IMR-90 (cell line): Measurements from ENCODE around the gene CTRB1. TPM values are rescaled to one million over a fixed set of nuclear protein-coding genes. Genes with fewer than 3 reads are reported as not detected.
A peak's percentile ranks its signal among the peaks of the same experiment; 100 is the strongest.

Experiments
- ATAC-seq: fragments of 200-7000 bp; cut with Tn5 transposase; 2 replicates; pipeline ENCODE4 v1.9.1; 2020; ENCODE audit warnings: low read depth, mild to moderate bottlenecking, moderate library complexity
- BruUV-seq: library from RNA; stranded (reverse); fragments of 400-500 nt; replicated peaks from 2 replicates; lab custom pipeline; 2021; lab: Mats Ljungman, UMichigan
- CTCF ChIA-PET: fragments of 300-600 bp; formaldehyde crosslinking; extraction: SDS; loops from one replicate; lab custom pipeline; 2021; ENCODE audit warnings: antibody characterized with exemption; lab: Yijun Ruan, JAX
- POLR2A ChIA-PET: fragments of 300-600 bp; sonication (Branson Sonifier 250); formaldehyde crosslinking; loops from one replicate; lab custom pipeline; 2022; ENCODE audit warnings: antibody characterized with exemption; ENCODE audit not compliant: unreplicated experiment; lab: Charles Lee
- DNase-seq: peaks from one replicate; pipeline ENCODE4 v3.0.0; 2013
- H2AFZ ChIP-seq: replicated peaks from 2 replicates; pipeline ENCODE3; 2013; ENCODE audit warnings: low read length, mild to moderate bottlenecking; ENCODE audit not compliant: poor library complexity
- H2AK5ac ChIP-seq: 2 replicates; pipeline ENCODE4 v1.6.1; 2013; ENCODE audit warnings: low read depth, low read length, inconsistent platforms
- H2AK9ac ChIP-seq: replicated peaks from 2 replicates; pipeline ENCODE3; 2013; ENCODE audit warnings: mild to moderate bottlenecking, low read depth, low read length, moderate library complexity; ENCODE audit not compliant: poor library complexity
- H2BK120ac ChIP-seq: 2 replicates; pipeline ENCODE4 v1.6.1; 2013; ENCODE audit warnings: low read depth, low read length, inconsistent platforms
- H2BK15ac ChIP-seq: 3 replicates; pipeline ENCODE4 v1.6.1; 2013; ENCODE audit warnings: low read depth, low read length, inconsistent platforms
- H2BK20ac ChIP-seq: 2 replicates; pipeline ENCODE4 v1.6.1; 2013; ENCODE audit warnings: low read depth, mild to moderate bottlenecking, inconsistent platforms, low read length, moderate library complexity
- H2BK5ac ChIP-seq: 2 replicates; pipeline ENCODE4 v1.6.1; 2013; ENCODE audit warnings: mild to moderate bottlenecking, low read depth, low read length, inconsistent platforms; ENCODE audit not compliant: poor library complexity, severe bottlenecking
- H3K14ac ChIP-seq: replicated peaks from 2 replicates; pipeline ENCODE4 v1.6.1; 2013; ENCODE audit warnings: low read depth, low read length, inconsistent platforms
- H3K18ac ChIP-seq: 2 replicates; pipeline ENCODE4 v1.6.1; 2013; ENCODE audit warnings: low read depth, low read length, control low read depth
- H3K23ac ChIP-seq: 2 replicates; pipeline ENCODE4 v1.6.1; 2013; ENCODE audit warnings: low read depth, low read length, inconsistent platforms
- H3K27ac ChIP-seq: 2 replicates; pipeline ENCODE4 v1.5.1; 2013; ENCODE audit warnings: mild to moderate bottlenecking, control low read depth, low read length; ENCODE audit not compliant: insufficient read depth
- H3K27me3 ChIP-seq: 2 replicates; pipeline ENCODE4 v1.6.1; 2013; ENCODE audit warnings: low read length; ENCODE audit not compliant: control insufficient read depth, insufficient read depth
- H3K36me3 ChIP-seq: 2 replicates; pipeline ENCODE4 v1.6.1; 2013; ENCODE audit warnings: low read length, mixed read lengths; ENCODE audit not compliant: control insufficient read depth, insufficient read depth
- H3K4ac ChIP-seq: 2 replicates; pipeline ENCODE4 v1.6.1; 2013; ENCODE audit warnings: low read depth, low read length, inconsistent platforms
- H3K4me1 ChIP-seq: 2 replicates; pipeline ENCODE4 v1.6.1; 2013; ENCODE audit warnings: low read length, mixed read lengths; ENCODE audit not compliant: control insufficient read depth, insufficient read depth
- H3K4me2 ChIP-seq: 2 replicates; pipeline ENCODE4 v1.6.1; 2013; ENCODE audit warnings: low read depth, mild to moderate bottlenecking, control low read depth, low read length, moderate library complexity
- H3K4me3 ChIP-seq: 2 replicates; pipeline ENCODE4 v1.5.1; 2013; ENCODE audit warnings: low read depth, mild to moderate bottlenecking, control low read depth, low read length, moderate library complexity; ENCODE audit not compliant: insufficient read depth
- H3K56ac ChIP-seq: 2 replicates; pipeline ENCODE4 v1.6.1; 2013; ENCODE audit warnings: low read length, inconsistent platforms; ENCODE audit not compliant: insufficient read depth; ENCODE audit errors: extremely low read depth
- H3K79me1 ChIP-seq, 2 experiments: 2 replicates each; pipeline ENCODE4 v1.6.1; 2013; ENCODE audit warnings: low read length in 2 of 2, inconsistent platforms in 1 of 2, low read depth in 1 of 2
- H3K9ac ChIP-seq: 2 replicates; pipeline ENCODE4 v1.6.1; 2013; ENCODE audit warnings: low read depth, low read length, control low read depth
- H3K9me1 ChIP-seq: 2 replicates; pipeline ENCODE4 v1.6.1; 2013; ENCODE audit warnings: low read length, inconsistent platforms; ENCODE audit not compliant: insufficient read depth
- H3K9me3 ChIP-seq: 2 replicates; pipeline ENCODE4 v1.6.1; 2013; ENCODE audit warnings: low read length; ENCODE audit not compliant: control insufficient read depth, insufficient read depth
- H4K20me1 ChIP-seq: 2 replicates; pipeline ENCODE4 v1.6.1; 2013; ENCODE audit warnings: low read length, inconsistent platforms; ENCODE audit not compliant: insufficient read depth
- H4K5ac ChIP-seq: 2 replicates; pipeline ENCODE4 v1.6.1; 2013; ENCODE audit warnings: mild to moderate bottlenecking, low read depth, low read length, control low read depth
- H4K8ac ChIP-seq, 2 experiments: 2 replicates each; pipeline ENCODE4 v1.6.1; 2013; ENCODE audit warnings: low read depth in 2 of 2, low read length in 2 of 2, control low read depth in 1 of 2, inconsistent platforms in 1 of 2
- H4K91ac ChIP-seq: 2 replicates; pipeline ENCODE4 v1.6.1; 2013; ENCODE audit warnings: low read depth, low read length, inconsistent platforms; ENCODE audit not compliant: insufficient read depth
- BHLHE40 ChIP-seq: fragments of 150-350 bp; IDR thresholded peaks from 2 replicates; pipeline ENCODE4 v1.6.1; 2016; ENCODE audit warnings: mild to moderate bottlenecking, low read depth, low read length
- CHD1 ChIP-seq: IDR thresholded peaks from 2 replicates; pipeline ENCODE4 v1.6.1; 2012; ENCODE audit warnings: low read depth, low read length, improper control_type of control experiment
- MAFK ChIP-seq: IDR thresholded peaks from 2 replicates; pipeline ENCODE4 v1.6.1; 2012; ENCODE audit warnings: low read depth, low read length, improper control_type of control experiment
- MAZ ChIP-seq: IDR thresholded peaks from 2 replicates; pipeline ENCODE4 v1.6.1; 2012; ENCODE audit warnings: low read depth, mild to moderate bottlenecking, low read length, improper control_type of control experiment, moderate library complexity, borderline replicate concordance
- MXI1 ChIP-seq: IDR thresholded peaks from 2 replicates; pipeline ENCODE4 v1.6.1; 2012; ENCODE audit warnings: low read depth, mild to moderate bottlenecking, low read length, moderate library complexity, borderline replicate concordance
- NFE2L2 ChIP-seq: fragments of 150-350 bp; IDR thresholded peaks from 2 replicates; pipeline ENCODE4 v1.6.1; 2016; ENCODE audit warnings: low read depth, mild to moderate bottlenecking, low read length
- POLR2A ChIP-seq: IDR thresholded peaks from 2 replicates; pipeline ENCODE4 v1.6.1; 2012; ENCODE audit warnings: mild to moderate bottlenecking, low read depth, low read length
- RAD21 ChIP-seq: IDR thresholded peaks from 2 replicates; pipeline ENCODE4 v1.6.1; 2012; ENCODE audit warnings: low read length, improper control_type of control experiment
- RFX5 ChIP-seq: IDR thresholded peaks from 2 replicates; pipeline ENCODE4 v1.8.0; 2012; ENCODE audit warnings: low read depth, mild to moderate bottlenecking, low read length, moderate library complexity
- SMC3 ChIP-seq: fragments of 150-350 bp; IDR thresholded peaks from 2 replicates; pipeline ENCODE4 v1.6.1; 2016; ENCODE audit warnings: low read depth, mild to moderate bottlenecking, antibody characterized with exemption, low read length, moderate library complexity
- USF2 ChIP-seq: fragments of 150-350 bp; IDR thresholded peaks from 2 replicates; pipeline ENCODE4 v1.6.1; 2017; ENCODE audit warnings: mild to moderate bottlenecking, antibody characterized with exemption, low read length, low read depth
- WGBS, 2 experiments: methylation state at CpG; one replicate each; pipeline versions ENCODE4 v1.1.5 to v1.1.7; 2013; ENCODE audit warnings: missing lambda C conversion rate in 2 of 2; ENCODE audit not compliant: insufficient read length in 1 of 2; ENCODE audit errors: extremely low coverage in 2 of 2; 5-methylcytosine and 5-hydroxymethylcytosine counted together
- dilution Hi-C: fragments of 300-500 bp; cut with HindIII; formaldehyde crosslinking; loops from one replicate; pipeline ENCODE4 v1.14.3; 2018; ENCODE audit warnings: low sequenced_read_pairs; ENCODE audit not compliant: unreplicated experiment
- in situ Hi-C: fragments of 300-500 bp; cut with MboI; formaldehyde crosslinking; loops from 3 replicates; pipeline ENCODE4 v1.14.3; 2019; ENCODE audit warnings: low sequenced_read_pairs, inconsistent platforms, mixed read lengths
- intact Hi-C: fragments of 100-400 bp; cut with micrococcal nuclease; formaldehyde crosslinking; loops from 2 replicates; pipeline ENCODE4 v1.10.0; 2022
- polyA plus RNA-seq, 3 experiments: library from polyadenylated mRNA; depleted of rRNA; stranded (reverse); fragments of >200 nt; gene quantifications; 2 replicates each; pipeline ENCODE4 v1.2.3, GENCODE V29; 2012; ENCODE audit warnings: low replicate concordance in 1 of 3
- total RNA-seq: library from RNA; depleted of rRNA; stranded (reverse); fragments of >200 nt; gene quantifications from 2 replicates; pipeline ENCODE4 v1.2.3, GENCODE V29; 2012
- TF ChIP-seq, protein P1 (sequence below): conservative IDR thresholded peaks from 2 replicates; pipeline ENCODE4 v1.5.1; 2012; ENCODE audit warnings: mild to moderate bottlenecking, low read depth, low read length, improper control_type of control experiment

Gene CTRB1
- total and polyA plus RNA-seq, 2 of the 4 experiments (the other 2 are of a cell fraction) = not detected

GRCh38 chr16:75258807-75259141 lies 40.0 kb downstream of the CTRB1 start:
- H2BK5ac ChIP-seq = no peak overlapping the region
- H3K36me3 ChIP-seq = peaks cover 8% of the 10 kb centered on the region; the same call in 1 of the 2 replicates
- no peak overlapping the region for H2BK20ac ChIP-seq
- H3K14ac ChIP-seq = peak overlapping the region; percentile 49; the same call in 1 of the 2 replicates
- no peak overlapping the region for H2BK15ac ChIP-seq
- H3K9me1 ChIP-seq = peaks cover 51% of the 10 kb centered on the region
- H2AK9ac ChIP-seq = no peak overlapping the region
- H3K18ac ChIP-seq = no peak overlapping the region
- BruUV-seq = no TSS peak
- H3K4me3 ChIP-seq = no peak overlapping the region
- intact Hi-C loops = no loop called here
- H4K8ac ChIP-seq = no peak overlapping the region
- H3K4me1 ChIP-seq = peaks cover 74% of the 10 kb centered on the region
- in situ Hi-C loops = no loop called here
- H2AK5ac ChIP-seq = no peak overlapping the region
- H4K20me1 ChIP-seq = peaks cover 95% of the 10 kb centered on the region
- no peak overlapping the region for H3K9ac ChIP-seq
- no peak overlapping the region for H4K91ac ChIP-seq
- no peak overlapping the region for H3K56ac ChIP-seq
- H2AFZ ChIP-seq = no peak overlapping the region
- peaks cover 0 to 84% of the 10 kb centered on the region in 2 experiments; a peak in 2 of 4 replicates for H3K79me1 ChIP-seq
- H2BK120ac ChIP-seq = no peak overlapping the region
- TF ChIP-seq MAFK = no peak
- no peak for TF ChIP-seq USF2
- TF ChIP-seq NFE2L2 = no peak
- TF ChIP-seq CHD1 = no peak
- TF ChIP-seq MAZ = no peak
- no peak for TF ChIP-seq SMC3
- TF ChIP-seq RAD21 = no peak
- TF ChIP-seq BHLHE40 = no peak
- no peak for TF ChIP-seq MXI1
- TF ChIP-seq, protein P1, sequence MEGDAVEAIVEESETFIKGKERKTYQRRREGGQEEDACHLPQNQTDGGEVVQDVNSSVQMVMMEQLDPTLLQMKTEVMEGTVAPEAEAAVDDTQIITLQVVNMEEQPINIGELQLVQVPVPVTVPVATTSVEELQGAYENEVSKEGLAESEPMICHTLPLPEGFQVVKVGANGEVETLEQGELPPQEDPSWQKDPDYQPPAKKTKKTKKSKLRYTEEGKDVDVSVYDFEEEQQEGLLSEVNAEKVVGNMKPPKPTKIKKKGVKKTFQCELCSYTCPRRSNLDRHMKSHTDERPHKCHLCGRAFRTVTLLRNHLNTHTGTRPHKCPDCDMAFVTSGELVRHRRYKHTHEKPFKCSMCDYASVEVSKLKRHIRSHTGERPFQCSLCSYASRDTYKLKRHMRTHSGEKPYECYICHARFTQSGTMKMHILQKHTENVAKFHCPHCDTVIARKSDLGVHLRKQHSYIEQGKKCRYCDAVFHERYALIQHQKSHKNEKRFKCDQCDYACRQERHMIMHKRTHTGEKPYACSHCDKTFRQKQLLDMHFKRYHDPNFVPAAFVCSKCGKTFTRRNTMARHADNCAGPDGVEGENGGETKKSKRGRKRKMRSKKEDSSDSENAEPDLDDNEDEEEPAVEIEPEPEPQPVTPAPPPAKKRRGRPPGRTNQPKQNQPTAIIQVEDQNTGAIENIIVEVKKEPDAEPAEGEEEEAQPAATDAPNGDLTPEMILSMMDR = no peak
- no peak for TF ChIP-seq RFX5
- TF ChIP-seq POLR2A = no peak
- CTCF ChIA-PET = no interaction called here
- dilution Hi-C loops = no loop called here
- H3K4me2 ChIP-seq = no peak overlapping the region
- peak overlapping the region; percentile 84; the same call in 1 of the 2 replicates for H3K23ac ChIP-seq
- no peak for ATAC-seq
- H3K4ac ChIP-seq = 0 out of 2 replicates have a peak overlapping the region, but pooled peaks have one; percentile 27
- no peak for DNase-seq
- no peak overlapping the region for H4K5ac ChIP-seq
- no peaks in the 10 kb centered on the region for H3K9me3 ChIP-seq
- WGBS, 2 experiments = no CpG with 5 or more reads among the region's 6 CpGs
- H3K27me3 ChIP-seq = no peaks in the 10 kb centered on the region
- no peak overlapping the region for H3K27ac ChIP-seq
- POLR2A ChIA-PET = no interaction called here
